Suprapubic skin (tissue), 4 donors: ENCODE measurements around the gene ZNF546.

Source experiments
- EP300 ChIP-seq: sonication (generic); formaldehyde crosslinking; IDR thresholded peaks from one replicate; pipeline ENCODE4 v1.6.1; 2017; ENCODE audit warnings: antibody characterized with exemption
- POLR2A ChIP-seq, 2 donors: fragments of 450-650 bp; IDR thresholded peaks; one replicate each; pipeline ENCODE4 v1.6.1; 2017; ENCODE audit warnings: antibody characterized with exemption in 2 of 2, mild to moderate bottlenecking in 2 of 2, moderate library complexity in 2 of 2
- POLR2AphosphoS5 ChIP-seq, 3 donors: sonication (generic); formaldehyde crosslinking; IDR thresholded peaks; one replicate each; pipeline ENCODE4 v1.6.1; 2017; ENCODE audit warnings: antibody characterized with exemption in 3 of 3
- TF ChIP-seq, protein P1 (sequence below), 2 donors: fragments of 200-600 bp in 1 of 2; fragments of 450-650 bp in 1 of 2; sonication (generic) in 1 of 2; IDR thresholded peaks; one replicate each; pipeline ENCODE4 v1.5.1; 2016 to 2019; ENCODE audit warnings: antibody characterized with exemption in 2 of 2, mild to moderate bottlenecking in 1 of 2, moderate library complexity in 1 of 2

DNA sequence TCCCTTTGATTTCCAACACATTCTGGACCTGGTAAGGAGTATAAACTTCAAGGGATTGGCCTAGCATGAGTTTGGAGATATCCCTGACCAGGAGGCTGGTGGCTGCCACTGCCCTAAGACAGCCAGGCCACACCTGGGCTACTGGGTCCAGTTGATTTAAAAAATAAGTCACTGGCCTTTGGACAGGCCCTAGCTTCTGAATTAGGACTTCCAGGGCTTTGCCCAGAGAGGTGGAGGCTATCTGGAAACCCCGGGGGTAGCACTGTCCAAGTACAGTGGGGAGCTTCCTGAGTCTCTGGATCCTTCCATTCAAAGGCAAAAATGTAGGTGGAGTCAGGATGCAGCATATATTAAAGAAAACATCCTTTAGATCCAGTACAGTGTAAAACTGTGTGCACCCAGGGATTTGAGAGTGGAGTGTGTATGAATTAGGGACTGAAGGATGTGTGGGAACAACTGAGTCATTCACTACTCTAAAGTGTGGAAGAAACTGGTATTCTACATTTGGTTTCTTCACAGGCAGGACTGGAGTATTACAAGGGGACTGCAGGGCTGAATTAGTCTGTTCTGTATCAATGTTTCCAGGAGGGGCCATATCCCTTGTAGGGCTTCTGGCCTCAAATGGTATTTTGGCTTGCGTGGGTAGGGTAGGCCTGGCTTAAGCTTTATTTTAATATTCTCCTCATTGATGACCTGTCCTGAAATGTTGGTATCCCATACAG, 47.7 kb upstream of the ZNF546 start:
- TF ChIP-seq, protein P1, sequence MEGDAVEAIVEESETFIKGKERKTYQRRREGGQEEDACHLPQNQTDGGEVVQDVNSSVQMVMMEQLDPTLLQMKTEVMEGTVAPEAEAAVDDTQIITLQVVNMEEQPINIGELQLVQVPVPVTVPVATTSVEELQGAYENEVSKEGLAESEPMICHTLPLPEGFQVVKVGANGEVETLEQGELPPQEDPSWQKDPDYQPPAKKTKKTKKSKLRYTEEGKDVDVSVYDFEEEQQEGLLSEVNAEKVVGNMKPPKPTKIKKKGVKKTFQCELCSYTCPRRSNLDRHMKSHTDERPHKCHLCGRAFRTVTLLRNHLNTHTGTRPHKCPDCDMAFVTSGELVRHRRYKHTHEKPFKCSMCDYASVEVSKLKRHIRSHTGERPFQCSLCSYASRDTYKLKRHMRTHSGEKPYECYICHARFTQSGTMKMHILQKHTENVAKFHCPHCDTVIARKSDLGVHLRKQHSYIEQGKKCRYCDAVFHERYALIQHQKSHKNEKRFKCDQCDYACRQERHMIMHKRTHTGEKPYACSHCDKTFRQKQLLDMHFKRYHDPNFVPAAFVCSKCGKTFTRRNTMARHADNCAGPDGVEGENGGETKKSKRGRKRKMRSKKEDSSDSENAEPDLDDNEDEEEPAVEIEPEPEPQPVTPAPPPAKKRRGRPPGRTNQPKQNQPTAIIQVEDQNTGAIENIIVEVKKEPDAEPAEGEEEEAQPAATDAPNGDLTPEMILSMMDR (IDR thresholded peaks at IDR 0.05), result no peak
- no peak for TF ChIP-seq POLR2AphosphoS5 (IDR thresholded peaks at IDR 0.05)
- no peak for TF ChIP-seq POLR2A (IDR thresholded peaks at IDR 0.05)
- no peak for TF ChIP-seq EP300
